HG03135 (cell line): ENCODE data around the gene SFXN3.
A peak's percentile ranks its signal among the peaks of the same experiment; 100 is the strongest.

Experiments
- ATAC-seq: cut with Tn5 transposase; IDR thresholded peaks from one replicate; pipeline ENCODE4 v1.9.1; 2021; ENCODE audit warnings: mild to moderate bottlenecking, moderate library complexity; ENCODE audit not compliant: unreplicated experiment

Gene SFXN3

DNA sequence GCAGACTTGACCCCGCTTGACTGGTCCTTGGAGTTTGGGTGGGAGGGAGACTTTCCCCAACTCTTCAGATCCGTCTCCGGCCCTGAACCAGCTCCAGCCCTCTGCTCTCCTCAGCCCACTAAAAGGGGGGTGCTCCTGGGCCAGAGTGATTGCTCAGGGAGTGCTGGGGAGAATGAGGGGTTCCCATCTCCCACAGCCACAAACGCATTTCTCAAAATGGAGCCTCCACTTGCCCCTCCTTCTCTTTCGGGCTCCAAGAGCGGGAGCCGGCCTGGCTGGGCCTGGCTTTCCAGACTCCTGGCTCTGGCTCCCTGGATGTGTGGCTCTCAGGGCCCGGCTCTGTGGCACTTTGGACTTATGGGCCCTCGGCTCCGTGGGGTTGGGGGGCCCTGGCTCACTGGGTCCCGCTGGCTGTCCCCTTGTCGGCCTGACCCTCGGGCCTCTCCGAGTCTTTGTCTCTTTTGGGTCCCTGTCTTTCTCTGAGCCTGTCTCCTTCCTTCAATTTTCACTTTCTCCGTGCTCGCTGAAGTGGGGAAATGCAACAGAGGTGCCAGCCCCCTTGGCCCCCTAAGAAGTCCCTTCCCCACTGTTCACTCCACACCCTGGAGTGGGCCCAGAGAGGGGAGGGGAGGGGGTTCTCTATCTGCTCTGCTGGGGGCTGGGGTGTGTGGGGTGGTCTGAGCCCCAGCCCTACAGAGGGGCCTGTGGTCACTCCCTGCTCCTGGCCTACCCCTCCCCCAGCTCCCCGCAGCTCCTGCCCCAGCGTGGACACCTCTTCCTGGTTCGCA is 30.7 kb upstream of the SFXN3 start:
- no peak for ATAC-seq

DNA sequence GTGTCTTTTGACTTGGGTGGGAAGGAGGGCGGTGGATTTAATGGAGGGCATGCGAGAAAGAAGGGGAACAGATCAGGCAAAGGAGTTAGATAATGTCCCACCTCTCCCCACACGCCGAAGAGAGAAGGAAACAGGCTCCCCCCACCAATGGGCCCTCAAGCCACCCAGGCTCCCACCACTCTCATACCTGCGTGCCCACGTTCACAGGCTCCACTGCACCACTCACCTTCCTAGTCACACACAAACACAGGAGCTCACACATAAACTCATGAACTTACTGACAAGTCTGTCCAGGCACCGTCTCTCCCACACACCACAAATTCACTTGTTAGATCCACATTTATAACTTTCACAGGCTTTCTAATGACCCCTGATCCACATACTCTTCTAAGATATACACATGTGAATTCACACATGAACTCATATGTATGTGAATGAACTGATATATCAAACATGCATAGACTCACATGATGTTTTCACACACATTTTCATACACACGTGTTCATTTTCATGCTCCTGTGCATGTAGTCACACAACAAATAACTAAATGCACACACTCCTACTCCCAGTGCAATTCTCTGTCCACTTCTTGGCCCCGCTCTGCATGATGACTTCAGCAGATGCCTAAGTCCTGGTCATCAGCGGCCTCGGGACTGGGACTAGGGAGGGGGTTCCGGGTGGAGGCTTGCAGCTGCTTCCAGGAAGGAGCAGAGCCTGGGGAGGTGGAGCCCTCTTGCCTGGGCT is 29.9 kb upstream of the SFXN3 start:
- ATAC-seq, result no peak

DNA sequence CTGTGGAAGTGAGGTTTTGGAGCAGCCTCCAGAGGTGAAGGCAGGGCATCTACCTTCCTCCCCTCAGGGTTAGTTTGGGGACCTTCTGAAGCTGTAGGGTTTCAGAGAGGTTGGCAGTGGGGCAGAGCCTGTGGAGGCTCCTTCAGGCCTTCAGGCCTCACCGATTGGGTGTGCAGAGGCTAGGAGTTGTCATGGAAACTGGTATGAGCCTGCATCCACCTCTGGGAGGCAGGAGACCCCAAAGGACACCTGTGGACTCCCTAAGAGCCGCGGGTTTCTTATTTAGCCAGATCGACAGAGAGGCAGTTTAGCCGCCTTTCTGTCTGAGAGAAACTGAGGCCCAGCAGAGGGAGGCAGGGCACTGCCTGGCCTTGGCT is 29.4 kb upstream of the SFXN3 start:
- no peak for ATAC-seq

DNA sequence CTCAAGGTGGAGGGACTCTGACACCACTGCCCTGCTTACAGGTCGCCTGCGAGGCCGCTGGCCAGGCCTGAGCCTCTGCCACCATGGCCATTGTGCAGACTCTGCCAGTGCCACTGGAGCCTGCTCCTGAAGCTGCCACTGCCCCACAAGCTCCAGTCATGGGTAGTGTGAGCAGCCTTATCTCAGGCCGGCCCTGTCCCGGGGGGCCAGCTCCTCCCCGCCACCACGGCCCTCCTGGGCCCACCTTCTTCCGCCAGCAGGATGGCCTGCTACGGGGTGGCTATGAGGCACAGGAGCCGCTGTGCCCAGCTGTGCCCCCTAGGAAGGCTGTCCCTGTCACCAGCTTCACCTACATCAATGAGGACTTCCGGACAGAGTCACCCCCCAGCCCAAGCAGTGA is 28.6 kb upstream of the SFXN3 start:
- no peak for ATAC-seq

DNA sequence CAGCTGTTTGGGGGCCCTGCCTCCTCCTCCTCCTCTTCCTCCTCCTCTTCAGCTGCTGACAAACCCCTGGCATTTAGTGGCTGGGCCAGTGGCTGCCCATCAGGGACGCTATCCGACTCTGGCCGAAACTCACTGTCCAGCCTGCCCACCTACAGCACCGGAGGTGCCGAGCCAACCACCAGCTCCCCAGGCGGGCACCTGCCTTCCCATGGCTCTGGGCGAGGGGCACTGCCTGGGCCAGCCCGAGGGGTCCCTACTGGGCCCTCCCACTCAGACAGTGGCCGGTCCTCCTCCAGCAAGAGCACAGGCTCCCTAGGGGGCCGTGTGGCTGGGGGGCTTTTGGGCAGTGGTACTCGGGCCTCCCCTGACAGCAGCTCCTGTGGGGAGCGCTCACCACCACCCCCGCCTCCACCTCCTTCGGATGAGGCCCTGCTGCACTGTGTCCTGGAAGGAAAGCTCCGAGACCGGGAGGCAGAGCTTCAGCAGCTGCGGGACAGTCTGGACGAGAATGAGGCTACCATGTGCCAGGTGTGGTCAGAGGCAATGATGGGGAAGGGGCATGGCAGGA is 27.3 kb upstream of the SFXN3 start:
- ATAC-seq, result no peak

DNA sequence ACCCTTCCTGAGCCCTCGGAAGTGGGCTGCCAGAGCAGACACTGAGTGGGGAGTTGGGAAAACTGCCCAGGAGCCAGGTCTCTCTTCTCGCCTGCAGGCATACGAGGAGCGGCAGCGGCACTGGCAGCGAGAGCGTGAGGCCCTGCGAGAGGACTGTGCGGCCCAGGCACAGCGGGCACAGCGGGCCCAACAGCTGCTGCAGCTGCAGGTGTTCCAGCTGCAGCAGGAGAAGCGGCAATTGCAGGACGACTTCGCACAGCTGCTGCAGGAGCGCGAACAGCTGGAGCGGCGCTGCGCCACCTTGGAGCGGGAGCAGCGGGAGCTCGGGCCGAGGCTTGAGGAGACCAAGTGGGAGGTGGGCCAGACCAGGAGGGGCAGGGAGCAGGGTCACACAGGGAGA is 25.7 kb upstream of the SFXN3 start:
- no peak for ATAC-seq

DNA sequence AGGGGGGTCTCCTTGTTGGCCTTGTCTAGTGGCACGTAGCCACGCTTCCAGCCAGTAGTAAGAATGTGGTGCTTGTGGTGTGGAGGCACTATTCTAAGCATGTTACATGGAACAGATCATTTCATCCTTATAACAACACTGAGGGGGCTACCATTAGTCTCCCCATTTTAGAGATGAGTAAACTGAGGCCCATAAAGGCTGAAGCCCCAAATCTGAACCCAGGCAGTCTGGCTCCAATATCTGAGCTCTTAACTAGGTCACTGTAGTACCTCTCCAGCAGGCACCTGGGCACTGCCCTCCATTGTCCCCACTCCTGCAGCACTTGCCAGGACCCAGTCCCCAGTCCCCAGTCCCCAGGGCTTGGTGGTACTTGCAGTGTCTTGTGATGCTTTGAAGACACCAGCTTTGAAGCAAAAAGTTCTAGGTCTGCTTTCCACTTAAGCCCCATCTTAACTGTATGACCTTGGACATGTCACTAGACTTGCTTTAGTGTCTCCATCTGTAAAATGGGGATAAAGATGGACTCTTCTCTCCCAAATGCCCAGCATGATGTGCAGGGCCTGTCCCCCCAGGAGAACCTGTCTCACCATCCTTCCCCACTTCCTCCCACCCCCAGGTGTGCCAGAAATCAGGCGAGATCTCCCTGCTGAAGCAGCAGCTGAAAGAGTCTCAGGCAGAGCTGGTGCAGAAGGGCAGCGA is 25.0 kb upstream of the SFXN3 start:
- ATAC-seq, result no peak

DNA sequence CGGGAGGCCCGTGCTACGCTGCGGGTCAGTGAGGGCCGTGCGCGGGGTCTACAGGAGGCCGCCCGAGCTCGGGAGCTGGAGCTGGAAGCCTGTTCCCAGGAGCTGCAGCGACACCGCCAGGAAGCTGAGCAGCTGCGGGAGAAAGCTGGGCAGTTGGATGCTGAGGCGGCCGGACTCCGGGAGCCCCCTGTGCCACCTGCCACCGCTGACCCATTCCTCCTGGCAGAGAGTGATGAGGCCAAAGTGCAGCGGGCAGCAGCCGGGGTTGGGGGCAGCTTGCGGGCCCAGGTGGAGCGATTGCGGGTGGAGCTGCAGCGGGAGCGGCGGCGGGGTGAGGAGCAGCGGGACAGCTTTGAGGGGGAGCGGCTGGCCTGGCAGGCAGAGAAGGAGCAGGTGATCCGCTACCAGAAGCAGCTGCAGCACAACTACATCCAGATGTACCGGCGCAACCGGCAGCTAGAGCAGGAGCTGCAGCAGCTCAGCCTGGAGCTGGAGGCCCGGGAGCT is 24.4 kb upstream of the SFXN3 start:
- no peak for ATAC-seq

DNA sequence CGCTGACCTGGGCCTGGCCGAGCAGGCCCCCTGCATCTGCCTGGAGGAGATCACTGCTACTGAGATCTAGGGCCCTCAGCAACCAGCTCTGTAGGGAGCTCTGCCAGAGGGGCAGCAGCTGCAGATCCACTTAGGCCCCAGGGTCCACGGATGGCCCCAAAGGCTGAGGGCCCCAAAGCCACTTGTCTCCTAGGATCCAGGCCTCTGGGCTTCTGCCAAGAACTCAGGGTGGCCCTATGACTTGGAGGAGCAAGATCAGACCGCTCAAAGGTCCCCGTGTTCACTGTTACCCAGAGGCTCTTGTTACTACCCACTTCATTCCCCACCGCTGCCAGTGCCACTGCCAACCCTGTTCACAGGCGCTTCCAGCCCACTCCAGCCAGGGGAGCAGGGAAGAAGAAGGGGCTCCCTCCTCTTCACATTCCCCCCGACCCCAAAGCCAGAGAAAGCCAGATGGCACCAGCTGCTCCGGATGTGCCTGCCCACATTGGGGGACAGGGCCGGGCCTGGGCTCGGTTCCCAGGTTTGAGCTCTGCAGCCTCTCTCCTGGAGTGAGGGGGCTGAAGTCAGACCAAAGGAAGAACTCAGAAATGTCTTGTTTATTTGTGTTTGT is 23.8 kb upstream of the SFXN3 start:
- no peak for ATAC-seq

DNA sequence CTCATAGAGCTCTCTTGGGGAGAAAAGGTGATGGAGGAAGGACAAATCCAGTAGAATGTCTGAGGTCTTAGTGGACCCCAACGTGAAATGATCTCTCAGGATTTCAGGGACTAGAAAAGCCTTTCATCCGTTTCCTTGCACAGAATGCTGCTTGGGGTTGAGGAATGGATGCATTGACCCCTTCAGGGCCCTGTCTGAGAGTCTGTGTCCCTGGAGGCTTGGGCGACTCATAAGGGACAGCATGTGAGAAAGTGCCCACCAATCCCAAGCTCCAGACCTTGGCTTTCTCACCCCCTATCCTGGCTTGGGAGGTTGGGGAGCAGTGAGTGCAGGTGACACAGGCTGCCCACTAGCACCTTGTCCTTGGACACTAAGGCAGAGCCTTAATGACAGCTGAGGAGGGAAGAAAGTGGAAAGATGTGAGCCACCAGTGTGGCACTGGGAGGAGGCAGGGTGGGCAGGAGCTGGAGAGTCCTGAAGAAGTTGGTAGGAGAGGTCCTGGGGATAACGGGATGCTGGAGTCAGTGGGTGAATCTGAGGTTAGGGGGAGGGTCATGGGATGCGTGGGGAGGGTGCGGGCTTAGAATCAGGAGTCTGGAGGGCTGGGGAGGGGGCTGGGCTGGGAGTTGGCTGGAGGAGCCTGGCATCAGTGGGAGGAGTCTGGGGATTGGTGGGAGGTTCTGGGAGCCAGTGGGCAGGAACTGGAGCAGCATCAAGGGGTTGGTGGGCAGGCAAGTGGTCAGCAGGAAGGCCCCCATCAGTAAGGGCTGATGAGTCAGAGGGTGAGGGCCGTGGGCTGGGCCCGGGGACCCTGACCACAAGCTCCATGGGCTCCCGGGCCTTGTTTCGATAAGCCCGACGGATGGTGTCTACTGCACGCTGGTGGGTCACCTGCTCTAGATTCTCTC is 22.9 kb upstream of the SFXN3 start:
- no peak for ATAC-seq

DNA sequence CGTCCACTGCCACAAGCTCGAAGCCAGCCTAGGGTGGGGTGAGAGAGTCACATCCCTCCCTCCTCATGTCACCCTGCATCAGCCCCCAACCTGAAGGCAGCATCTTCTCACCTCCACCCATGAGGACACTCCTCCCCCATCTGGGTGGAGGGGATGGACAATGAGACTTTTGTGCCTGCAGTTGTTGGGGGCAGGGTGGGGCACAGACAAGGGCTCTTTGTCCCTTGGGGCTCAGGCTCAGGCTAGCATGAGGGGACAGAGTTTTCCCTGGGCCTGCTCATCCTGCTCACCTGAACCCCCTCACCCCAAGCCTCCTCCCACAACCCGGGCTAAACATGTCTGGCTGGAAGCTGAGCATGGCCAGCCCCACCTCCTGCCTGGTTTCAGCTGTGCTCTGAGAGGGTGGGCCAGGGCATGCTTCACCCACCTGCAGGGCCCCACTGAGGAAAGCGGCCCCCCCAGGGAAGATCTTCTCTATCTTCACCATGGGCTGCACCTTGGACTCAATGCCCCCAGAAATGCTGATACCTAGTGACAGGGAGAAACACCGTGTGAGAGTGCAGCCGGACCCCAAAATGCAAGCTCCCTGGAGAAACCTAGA is 22.1 kb upstream of the SFXN3 start:
- ATAC-seq, result no peak

DNA sequence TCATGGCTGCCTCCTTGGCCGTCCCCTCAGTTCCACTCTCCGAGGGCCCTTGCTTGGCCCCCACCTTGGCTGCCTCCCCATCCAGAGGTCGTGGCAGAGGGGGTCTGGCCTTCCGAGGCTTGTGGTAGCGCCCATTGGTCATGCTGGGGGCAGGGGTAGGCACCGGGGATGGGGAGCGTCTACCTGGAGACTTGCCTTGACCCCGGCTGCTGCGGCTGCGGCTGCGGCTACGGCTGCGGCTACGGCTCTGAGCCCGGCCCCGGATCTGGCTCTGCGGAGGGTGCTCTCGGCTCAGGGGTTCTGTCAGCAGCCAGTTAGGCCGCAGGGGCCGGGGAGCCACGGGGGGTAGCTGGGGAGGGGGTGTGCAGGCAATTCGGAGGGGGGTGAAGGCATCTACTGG is 20.7 kb upstream of the SFXN3 start:
- ATAC-seq, result no peak

DNA sequence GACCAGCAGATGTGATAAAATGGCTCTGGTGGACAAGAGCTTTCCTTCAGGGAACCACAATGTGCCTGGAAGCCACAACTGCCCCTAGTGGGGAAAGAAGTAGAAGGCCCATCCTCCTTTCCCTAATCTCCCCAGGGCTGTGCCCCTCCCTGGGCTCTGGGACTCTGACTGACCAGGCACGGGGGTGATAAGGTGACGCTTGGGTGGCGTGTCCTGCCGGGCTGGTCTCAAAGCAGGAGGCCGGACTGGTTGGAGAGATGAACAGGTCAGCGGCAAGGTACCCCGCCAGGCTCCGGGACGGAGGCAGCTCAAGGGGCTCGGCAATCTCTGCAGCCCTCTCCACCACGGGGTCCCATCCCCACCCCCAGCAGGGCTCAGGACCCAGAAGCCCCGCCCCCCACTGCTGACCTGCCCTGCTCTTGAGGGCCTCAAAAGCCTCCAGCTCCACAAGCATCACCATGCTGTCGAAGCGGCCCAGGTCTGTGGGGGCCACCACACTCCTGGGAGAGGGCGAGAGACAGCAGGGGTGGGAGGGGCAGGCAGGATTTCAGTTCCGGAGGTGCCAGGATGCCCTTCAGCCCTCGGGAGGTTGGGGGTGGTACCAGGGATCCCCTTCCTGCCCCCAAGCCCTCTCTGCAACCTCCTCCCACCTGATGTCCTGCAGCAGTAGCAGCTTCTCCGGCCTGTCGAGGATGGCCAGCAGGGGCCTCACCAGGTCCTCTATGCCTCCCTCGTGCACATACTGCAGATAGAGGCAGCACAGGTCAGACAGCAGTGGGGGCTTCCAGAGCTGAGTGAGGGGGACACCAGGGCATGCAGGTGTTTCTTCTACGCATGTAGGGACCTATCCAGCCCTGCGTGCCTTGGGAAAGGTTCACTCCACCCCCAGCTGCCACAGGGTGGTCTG is 19.3 kb upstream of the SFXN3 start:
- no peak for ATAC-seq

DNA sequence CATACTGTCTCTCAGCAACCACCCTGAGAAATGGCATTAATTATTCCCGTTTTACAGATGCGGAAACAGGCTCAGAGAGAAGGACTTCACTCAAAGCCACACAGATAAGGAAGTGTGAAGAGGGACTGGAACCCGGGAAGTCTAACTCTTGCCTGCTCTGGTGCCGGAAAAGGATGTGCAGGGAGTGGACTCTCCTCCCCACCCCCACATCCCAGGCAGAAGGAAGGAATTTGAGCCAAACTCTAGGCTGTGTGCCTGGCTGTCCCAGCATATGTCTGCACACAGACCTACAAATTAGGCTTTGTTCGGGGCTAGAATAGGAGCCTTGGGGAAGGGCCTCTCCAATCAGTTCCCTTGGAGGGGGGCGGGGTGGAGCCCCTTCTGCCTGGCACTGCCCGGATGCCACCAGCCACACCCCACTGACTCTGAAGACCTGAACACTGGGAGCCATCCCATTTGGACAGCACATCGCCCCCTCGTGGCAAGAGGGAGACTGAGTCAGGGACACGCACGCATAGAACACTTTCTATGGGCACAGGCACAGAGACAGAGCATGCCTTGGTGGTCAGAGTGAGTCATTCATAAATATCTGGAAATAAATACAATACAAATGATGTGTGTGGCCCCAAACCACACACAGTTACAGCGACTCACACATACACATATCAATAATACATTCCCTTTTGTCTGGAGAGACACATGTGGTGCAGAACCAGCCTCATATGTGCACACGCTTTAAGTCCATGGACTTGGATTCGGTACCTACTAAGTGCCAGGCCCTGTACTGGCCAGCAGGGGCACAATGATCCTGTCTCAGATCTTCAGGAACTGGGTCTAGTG is 18.3 kb upstream of the SFXN3 start:
- ATAC-seq, result peak; percentile 76

DNA sequence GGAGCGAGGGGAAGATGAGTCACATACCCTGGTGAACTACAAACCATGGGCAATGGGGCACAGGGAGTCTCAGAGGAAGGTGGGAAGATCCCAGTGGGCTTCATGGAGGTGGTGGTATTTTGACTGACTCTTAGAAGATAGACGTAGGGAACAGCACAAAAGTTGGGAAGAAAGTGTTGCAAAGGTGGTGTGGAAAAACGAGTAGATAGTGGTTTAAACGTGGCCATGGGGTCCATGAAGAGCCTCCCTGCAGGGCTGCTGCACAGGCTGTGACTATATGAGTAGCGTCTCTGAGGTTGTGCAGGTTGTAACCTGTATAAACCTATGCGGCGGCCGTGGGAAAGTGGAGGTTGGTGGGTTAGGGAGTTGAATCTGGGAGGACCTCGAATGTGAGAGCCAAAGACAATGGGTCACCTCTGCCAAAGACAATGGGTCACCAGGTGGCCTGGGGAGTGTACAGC is 17.6 kb upstream of the SFXN3 start:
- ATAC-seq, result no peak

DNA sequence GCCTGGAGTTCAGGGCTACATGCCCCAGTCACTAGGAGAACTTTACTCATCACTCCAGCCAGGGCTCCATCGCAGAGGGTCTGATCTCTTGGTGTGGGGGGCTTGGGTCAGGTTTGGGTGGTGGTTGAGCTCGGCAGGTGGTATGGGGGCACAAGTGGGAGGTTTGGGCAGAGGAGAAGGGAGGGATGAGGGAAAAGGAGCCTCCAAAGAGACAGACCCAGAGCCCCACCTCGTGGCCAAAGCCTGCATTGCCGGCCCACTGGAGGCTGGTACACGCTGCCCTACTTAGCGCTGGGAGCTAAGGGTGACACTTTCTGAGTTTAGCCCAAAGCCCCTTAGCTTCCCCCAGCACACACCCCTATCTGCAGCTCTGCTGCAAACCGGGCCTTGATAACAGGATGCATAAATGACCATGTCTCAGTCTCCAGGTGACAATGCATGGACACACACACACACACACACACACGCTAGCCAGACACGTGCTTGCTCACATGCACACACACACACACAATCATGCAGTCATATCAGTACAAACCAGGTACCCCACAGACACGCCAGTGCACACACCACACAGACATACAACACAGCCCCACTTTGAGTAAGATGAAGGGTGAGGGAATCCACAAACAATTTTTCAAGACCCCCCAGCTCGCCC is 16.7 kb upstream of the SFXN3 start:
- ATAC-seq, result no peak

DNA sequence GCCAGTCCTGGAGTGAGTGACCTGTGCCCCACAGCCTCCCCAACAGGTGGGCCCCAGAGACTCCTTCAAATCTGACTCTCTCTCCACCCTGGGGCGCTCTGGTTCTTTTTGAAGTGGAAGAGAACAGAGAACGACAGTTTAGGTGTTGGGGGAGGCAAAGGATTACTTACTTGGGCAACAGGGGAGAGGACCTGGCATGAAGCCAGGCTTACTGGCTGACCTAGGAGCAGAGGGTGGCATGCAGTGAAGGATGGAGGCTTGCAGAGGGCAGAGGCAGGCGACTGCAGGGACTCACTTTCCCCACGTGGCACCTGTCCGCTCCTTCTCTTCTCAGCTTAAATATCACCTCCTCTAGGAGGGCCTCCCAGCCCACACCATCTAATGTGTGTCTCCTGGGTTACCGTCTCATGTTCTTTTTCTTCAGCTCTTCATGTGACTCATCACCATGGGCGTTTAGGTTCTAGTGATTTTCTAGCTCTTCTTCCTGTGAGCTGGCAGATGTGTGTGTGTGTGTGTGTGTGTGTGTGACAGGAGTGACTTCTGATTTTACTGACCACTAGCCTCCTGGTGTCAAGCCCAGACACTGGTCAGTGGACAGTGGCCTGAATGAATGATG is 16.0 kb upstream of the SFXN3 start:
- no peak for ATAC-seq
